Measurements from ENCODE around the gene P4HB. TPM values are rescaled to one million over a fixed set of nuclear protein-coding genes. Genes with fewer than 3 reads are reported as not detected.

P4HB gene
- total RNA-seq, 6 donors from 2014 or later: 374 to 627 (median 531) TPM

GRCh38 chr17:81889602-81890001 is 29.3 kb upstream of the P4HB start:
- WGBS, 2 donors: 90 to 94% methylated on average over 9 of the region's 9 CpGs
- Histone ChIP-seq H3K9me3 (no peaks in the 10 kb centered on the region), H3K4me1 (peaks cover 17 to 30% (median 23%) of the 10 kb centered on the region in 4 donors), H3K27ac (no peak overlapping the region), H3K36me3 (peaks cover 17 to 65% (median 53%) of the 10 kb centered on the region in 4 donors), H3K4me3 (no peak overlapping the region), H3K27me3 (no peaks in the 10 kb centered on the region)
- ATAC-seq (ENCODE audit: low FRiP score in 2 of 2) (no peak), DNase-seq (no peak)
- no peak for TF ChIP-seq EP300 (IDR thresholded peaks at IDR 0.05)
- TF ChIP-seq POLR2AphosphoS5 (IDR thresholded peaks at IDR 0.05): no peak
- TF ChIP-seq CTCF (IDR thresholded peaks at IDR 0.05): no peak
- no peak for TF ChIP-seq POLR2A (IDR thresholded peaks at IDR 0.05)

DNA sequence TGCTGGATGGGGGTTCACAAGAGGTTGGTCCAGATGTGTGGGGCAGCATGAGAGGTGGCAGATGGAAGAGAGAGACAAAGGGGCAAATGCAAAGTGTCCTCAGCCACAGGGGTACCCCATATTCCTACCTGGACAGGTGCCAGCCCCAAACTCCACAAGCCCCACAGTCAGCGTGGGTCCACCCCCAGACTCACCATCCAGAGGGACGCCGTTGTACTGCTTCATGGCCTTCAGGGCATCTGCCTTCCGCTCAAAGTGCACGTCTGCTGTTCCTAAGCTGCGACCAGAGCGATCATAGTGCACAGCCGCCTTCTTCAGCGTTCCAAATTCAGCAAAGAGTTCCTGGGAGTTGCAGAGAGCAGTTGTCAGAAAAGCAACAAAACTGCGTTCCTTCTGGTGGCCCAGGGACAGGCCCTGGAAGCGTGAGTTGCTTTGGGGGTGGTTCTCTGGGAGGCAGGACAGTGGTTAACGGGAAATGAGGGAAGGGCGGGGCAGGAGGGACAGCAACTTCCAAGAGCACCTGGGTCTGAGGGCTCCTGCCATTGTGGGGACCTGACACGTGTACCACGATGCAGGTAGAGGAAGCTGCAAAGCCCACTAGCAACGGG is 28.8 kb upstream of the P4HB start:
- TF ChIP-seq EP300 (IDR thresholded peaks at IDR 0.05) (no peak), CTCF (IDR thresholded peaks at IDR 0.05) (no peak), POLR2A (IDR thresholded peaks at IDR 0.05) (no peak), POLR2AphosphoS5 (IDR thresholded peaks at IDR 0.05) (no peak)
- H3K4me3 ChIP-seq: no peak overlapping the region

GRCh38 chr17:81888105-81888987 is 28.0 kb upstream of the P4HB start:
- H3K27ac ChIP-seq: no peak overlapping the region
- no peak for TF ChIP-seq POLR2AphosphoS5 (IDR thresholded peaks at IDR 0.05)
- no peak for TF ChIP-seq CTCF (IDR thresholded peaks at IDR 0.05)
- TF ChIP-seq POLR2A (IDR thresholded peaks at IDR 0.05): no peak
- TF ChIP-seq EP300 (IDR thresholded peaks at IDR 0.05): no peak
- H3K9me3 ChIP-seq: no peaks in the 10 kb centered on the region
- 95% methylated on average over 39 to 44 of the region's 44 CpGs for WGBS, 2 donors
- DNase-seq (peak in 1 of 2 donors; percentile 61), ATAC-seq (ENCODE audit: low FRiP score in 2 of 2) (no peak)
- no peaks in the 10 kb centered on the region for H3K27me3 ChIP-seq
- no peak overlapping the region for H3K4me3 ChIP-seq
- H3K36me3 ChIP-seq: peaks cover 12 to 66% (median 53%) of the 10 kb centered on the region in 4 donors
- peaks cover 17 to 30% (median 23%) of the 10 kb centered on the region in 4 donors for H3K4me1 ChIP-seq

More for the DNA sequence above, 28.8 kb upstream of the P4HB start:
- Histone ChIP-seq H3K27ac (no peak overlapping the region), H3K9me3 (no peaks in the 10 kb centered on the region), H3K4me1 (peaks cover 17 to 30% (median 23%) of the 10 kb centered on the region in 4 donors), H3K27me3 (no peaks in the 10 kb centered on the region), H3K36me3 (peaks cover 14 to 65% (median 51%) of the 10 kb centered on the region in 4 donors)
- ATAC-seq (ENCODE audit: low FRiP score in 2 of 2) (no peak), DNase-seq (no peak)
- 93 to 96% methylated on average over 16 of the region's 16 CpGs for WGBS, 2 donors

DNA sequence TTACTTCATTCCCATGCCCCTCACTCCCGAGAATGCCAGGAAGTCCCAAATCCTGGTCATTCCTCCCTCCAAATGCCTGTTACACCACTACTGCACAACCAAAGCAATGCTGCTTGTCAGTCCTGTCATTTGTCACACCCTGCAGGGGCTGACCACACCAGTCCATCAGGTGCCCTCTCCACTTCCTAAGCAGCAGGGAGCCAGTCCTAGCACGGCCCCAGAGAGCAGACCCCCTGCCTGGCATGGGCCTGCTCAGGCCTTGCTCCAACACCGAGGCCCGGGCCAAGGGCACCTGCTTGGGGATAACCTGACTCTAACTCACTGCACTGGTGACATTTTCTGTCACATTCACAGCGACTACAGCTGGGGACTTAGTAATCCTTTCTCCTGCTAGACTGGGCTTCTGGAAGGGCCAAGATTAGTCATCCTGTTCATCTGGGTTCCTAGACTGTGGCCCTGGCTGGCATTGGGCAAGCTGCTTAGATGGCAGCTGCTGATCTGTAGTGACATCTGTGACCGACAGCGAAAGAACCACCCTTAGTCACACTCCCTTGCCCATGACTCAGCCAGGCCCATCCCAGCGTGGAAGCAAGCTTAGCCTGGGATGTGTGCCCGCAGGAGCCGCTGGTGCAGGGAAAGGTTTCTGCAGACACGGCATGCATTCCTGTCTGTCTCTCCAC is 25.7 kb upstream of the P4HB start:
- Histone ChIP-seq H3K36me3 (peaks cover 12 to 73% (median 53%) of the 10 kb centered on the region in 4 donors), H3K4me1 (peaks cover 12 to 16% (median 14%) of the 10 kb centered on the region in 4 donors), H3K4me3 (no peak overlapping the region), H3K27me3 (no peaks in the 10 kb centered on the region), H3K27ac (no peak overlapping the region), H3K9me3 (no peaks in the 10 kb centered on the region)
- ATAC-seq (ENCODE audit: low FRiP score in 2 of 2) (no peak), DNase-seq (peak in 1 of 2 donors; percentile 49)
- WGBS, 2 donors: 92 to 95% methylated on average over 7 to 11 of the region's 11 CpGs
- no peak for TF ChIP-seq EP300 (IDR thresholded peaks at IDR 0.05)
- no peak for TF ChIP-seq POLR2A (IDR thresholded peaks at IDR 0.05)
- no peak for TF ChIP-seq CTCF (IDR thresholded peaks at IDR 0.05)
- TF ChIP-seq POLR2AphosphoS5 (IDR thresholded peaks at IDR 0.05): no peak

Measured in upper lobe of left lung (tissue), 6 donors.